Measurements from ENCODE around the gene ANKRD27. TPM values are rescaled to one million over a fixed set of nuclear protein-coding genes. Genes with fewer than 3 reads are reported as not detected.

The ANKRD27 gene
- 28.0 and 31.5 TPM in 2 replicates for total RNA-seq

- Histone ChIP-seq H3K4me3 (ENCODE audit: insufficient read depth, low read length) (peak within 1 kb of the TSS; percentile 96), H3K79me2 (ENCODE audit: insufficient read depth, low read length) (peaks cover 45% of the 10 kb centered on the region), H3K27me3 (ENCODE audit: insufficient read depth, low read length) (peaks cover 22% of the 10 kb centered on the region), H3K36me3 (ENCODE audit: insufficient read depth, low read length) (no peaks in the 10 kb centered on the region), H3K4me2 (ENCODE audit: insufficient read depth, low read length) (peak within 1 kb of the TSS; percentile 80), H4K20me1 (ENCODE audit: insufficient read depth, low read length) (peaks cover 28% of the 10 kb centered on the region), H2AFZ (ENCODE audit: low read length) (peak within 1 kb of the TSS; percentile 88), H3K9me3 (ENCODE audit: low read depth, low read length) (no peaks in the 10 kb centered on the region), H3K27ac (ENCODE audit: low read depth, low read length) (no peak within 1 kb of the TSS), H3K4me1 (ENCODE audit: insufficient read depth, low read length) (peaks cover 10% of the 10 kb centered on the region)
- peak; percentile 100 for DNase-seq (ENCODE audit: insufficient read length, low spot score, missing footprints)
- TF ChIP-seq CTCF (IDR thresholded peaks at IDR 0.05; ENCODE audit: extremely low read depth, low read depth, low read length): no peak
Measured at GRCh38 chr19:32674931-32675719, at the start of gene ANKRD27. Gene ANKRD27 (minus strand): TSS chr19:32675180. CDS start chr19:32659015, 16,165 bp downstream.

- Histone ChIP-seq H2AFZ (ENCODE audit: low read length) (no peak overlapping the region), H3K36me3 (ENCODE audit: insufficient read depth, low read length) (peaks cover 3% of the 10 kb centered on the region), H3K79me2 (ENCODE audit: insufficient read depth, low read length) (no peaks in the 10 kb centered on the region), H3K27me3 (ENCODE audit: insufficient read depth, low read length) (no peaks in the 10 kb centered on the region), H3K27ac (ENCODE audit: low read depth, low read length) (no peak overlapping the region), H3K4me3 (ENCODE audit: insufficient read depth, low read length) (no peak overlapping the region), H3K9me3 (ENCODE audit: low read depth, low read length) (no peaks in the 10 kb centered on the region), H4K20me1 (ENCODE audit: insufficient read depth, low read length) (no peaks in the 10 kb centered on the region), H3K4me2 (ENCODE audit: insufficient read depth, low read length) (no peak overlapping the region), H3K4me1 (ENCODE audit: insufficient read depth, low read length) (no peaks in the 10 kb centered on the region)
- peak; percentile 59 for DNase-seq (ENCODE audit: insufficient read length, low spot score, missing footprints)
- no peak for TF ChIP-seq CTCF (IDR thresholded peaks at IDR 0.05; ENCODE audit: extremely low read depth, low read depth, low read length)
Measured at GRCh38 chr19:32720936-32721250, 45.9 kb upstream of the ANKRD27 start.

GRCh38 chr19:32720216-32720935 is 45.4 kb upstream of the ANKRD27 start:
- DNase-seq (ENCODE audit: insufficient read length, low spot score, missing footprints): peak; percentile 71
- Histone ChIP-seq H3K27me3 (ENCODE audit: insufficient read depth, low read length) (no peaks in the 10 kb centered on the region), H3K4me2 (ENCODE audit: insufficient read depth, low read length) (no peak overlapping the region), H3K9me3 (ENCODE audit: low read depth, low read length) (no peaks in the 10 kb centered on the region), H3K4me3 (ENCODE audit: insufficient read depth, low read length) (no peak overlapping the region), H4K20me1 (ENCODE audit: insufficient read depth, low read length) (no peaks in the 10 kb centered on the region), H3K36me3 (ENCODE audit: insufficient read depth, low read length) (peaks cover 3% of the 10 kb centered on the region), H3K79me2 (ENCODE audit: insufficient read depth, low read length) (no peaks in the 10 kb centered on the region), H3K4me1 (ENCODE audit: insufficient read depth, low read length) (no peaks in the 10 kb centered on the region), H2AFZ (ENCODE audit: low read length) (no peak overlapping the region), H3K27ac (ENCODE audit: low read depth, low read length) (no peak overlapping the region)
- TF ChIP-seq CTCF (IDR thresholded peaks at IDR 0.05; ENCODE audit: extremely low read depth, low read depth, low read length): no peak

- no peak for TF ChIP-seq CTCF (IDR thresholded peaks at IDR 0.05; ENCODE audit: extremely low read depth, low read depth, low read length)
- Histone ChIP-seq H2AFZ (ENCODE audit: low read length) (no peak within 1 kb of the TSS), H4K20me1 (ENCODE audit: insufficient read depth, low read length) (no peaks in the 10 kb centered on the region), H3K4me1 (ENCODE audit: insufficient read depth, low read length) (no peaks in the 10 kb centered on the region), H3K36me3 (ENCODE audit: insufficient read depth, low read length) (peaks cover 3% of the 10 kb centered on the region), H3K4me2 (ENCODE audit: insufficient read depth, low read length) (no peak within 1 kb of the TSS), H3K9me3 (ENCODE audit: low read depth, low read length) (no peaks in the 10 kb centered on the region), H3K27ac (ENCODE audit: low read depth, low read length) (no peak within 1 kb of the TSS), H3K27me3 (ENCODE audit: insufficient read depth, low read length) (no peaks in the 10 kb centered on the region), H3K79me2 (ENCODE audit: insufficient read depth, low read length) (no peaks in the 10 kb centered on the region), H3K4me3 (ENCODE audit: insufficient read depth, low read length) (no peak within 1 kb of the TSS)
- DNase-seq (ENCODE audit: insufficient read length, low spot score, missing footprints): peak; percentile 41
Measured at GRCh38 chr19:32719611-32720059, 44.7 kb upstream of the ANKRD27 start, which contains the start of gene TDRD12. Gene TDRD12 (plus strand): TSS chr19:32719767. CDS start chr19:32720073, 306 bp downstream.

Data from osteoblast (primary cell).